Measurements from ENCODE around the gene PTPRO.

DNA sequence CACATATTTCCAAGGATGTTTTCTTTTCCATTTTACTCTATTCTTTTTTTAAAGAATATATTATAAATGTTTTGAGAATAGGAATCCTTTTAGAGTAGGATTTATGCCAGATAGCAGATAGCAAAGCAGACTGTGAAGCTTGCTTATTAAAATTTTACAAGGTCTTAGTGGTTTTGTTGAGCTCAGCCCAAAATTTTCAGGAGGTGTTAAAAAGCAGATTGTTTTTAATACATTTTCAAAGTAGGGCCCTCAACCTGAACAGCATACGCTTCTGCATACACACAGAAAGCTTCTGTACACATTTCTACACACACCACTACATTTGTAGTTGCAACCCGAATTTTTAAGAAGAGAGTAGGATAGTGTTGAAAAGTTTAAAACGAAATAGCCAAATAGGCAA is 315.9 kb downstream of the PTPRO start:
- TF ChIP-seq, protein P1, sequence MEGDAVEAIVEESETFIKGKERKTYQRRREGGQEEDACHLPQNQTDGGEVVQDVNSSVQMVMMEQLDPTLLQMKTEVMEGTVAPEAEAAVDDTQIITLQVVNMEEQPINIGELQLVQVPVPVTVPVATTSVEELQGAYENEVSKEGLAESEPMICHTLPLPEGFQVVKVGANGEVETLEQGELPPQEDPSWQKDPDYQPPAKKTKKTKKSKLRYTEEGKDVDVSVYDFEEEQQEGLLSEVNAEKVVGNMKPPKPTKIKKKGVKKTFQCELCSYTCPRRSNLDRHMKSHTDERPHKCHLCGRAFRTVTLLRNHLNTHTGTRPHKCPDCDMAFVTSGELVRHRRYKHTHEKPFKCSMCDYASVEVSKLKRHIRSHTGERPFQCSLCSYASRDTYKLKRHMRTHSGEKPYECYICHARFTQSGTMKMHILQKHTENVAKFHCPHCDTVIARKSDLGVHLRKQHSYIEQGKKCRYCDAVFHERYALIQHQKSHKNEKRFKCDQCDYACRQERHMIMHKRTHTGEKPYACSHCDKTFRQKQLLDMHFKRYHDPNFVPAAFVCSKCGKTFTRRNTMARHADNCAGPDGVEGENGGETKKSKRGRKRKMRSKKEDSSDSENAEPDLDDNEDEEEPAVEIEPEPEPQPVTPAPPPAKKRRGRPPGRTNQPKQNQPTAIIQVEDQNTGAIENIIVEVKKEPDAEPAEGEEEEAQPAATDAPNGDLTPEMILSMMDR (IDR thresholded peaks at IDR 0.05; ENCODE audit: insufficient read depth, low read length, poor library complexity, severe bottlenecking): no peak
- TF ChIP-seq EZH2phosphoT487 (conservative IDR thresholded peaks at IDR 0.05; ENCODE audit: low read length): no peak
